Hepatocyte (in vitro differentiated cells): ENCODE measurements around the gene LRMDA. TPM values are rescaled to one million over a fixed set of nuclear protein-coding genes. Genes with fewer than 3 reads are reported as not detected.
A peak's percentile ranks its signal among the peaks of the same experiment; 100 is the strongest.

Experiments
- DNase-seq: peaks from one replicate; pipeline ENCODE4 v3.0.0-alpha.2; 2016; ENCODE audit warnings: low spot score
- H2AFZ ChIP-seq: fragments of 200-600 bp; sonication (generic); 2 replicates; pipeline ENCODE4 v1.6.0; 2016; ENCODE audit warnings: antibody characterized with exemption, mild to moderate bottlenecking
- H3K27ac ChIP-seq: fragments of 200-600 bp; sonication (generic); 2 replicates; pipeline ENCODE4 v1.5.1; 2016; ENCODE audit warnings: mild to moderate bottlenecking
- H3K27me3 ChIP-seq: fragments of 200-600 bp; sonication (generic); 2 replicates; pipeline ENCODE4 v1.6.1; 2016
- H3K36me3 ChIP-seq: fragments of 200-600 bp; sonication (generic); replicated peaks from 2 replicates; pipeline ENCODE4 v1.5.1; 2016; ENCODE audit warnings: low read depth; ENCODE audit not compliant: insufficient read depth
- H3K4me1 ChIP-seq: fragments of 200-600 bp; sonication (generic); 2 replicates; pipeline ENCODE4 v1.5.1; 2016; ENCODE audit warnings: mild to moderate bottlenecking, moderate library complexity; ENCODE audit not compliant: insufficient read depth
- H3K4me2 ChIP-seq: fragments of 200-600 bp; sonication (generic); 2 replicates; pipeline ENCODE4 v1.6.0; 2016
- H3K4me3 ChIP-seq: fragments of 200-600 bp; sonication (generic); 2 replicates; pipeline ENCODE4 v1.5.1; 2016; ENCODE audit warnings: mild to moderate bottlenecking
- H3K79me2 ChIP-seq: fragments of 200-600 bp; sonication (generic); 2 replicates; pipeline ENCODE4 v1.6.0; 2017; ENCODE audit warnings: mild to moderate bottlenecking
- H3K9me2 ChIP-seq: fragments of 200-600 bp; sonication (generic); replicated peaks from 2 replicates; pipeline ENCODE4 v1.6.0; 2017; ENCODE audit warnings: mild to moderate bottlenecking; ENCODE audit not compliant: insufficient read depth
- H3K9me3 ChIP-seq: fragments of 200-600 bp; sonication (generic); 2 replicates; pipeline ENCODE4 v1.5.1; 2016; ENCODE audit warnings: low read depth, mild to moderate bottlenecking
- H4K20me1 ChIP-seq: fragments of 200-600 bp; sonication (generic); 2 replicates; pipeline ENCODE4 v1.6.0; 2016; ENCODE audit warnings: mild to moderate bottlenecking; ENCODE audit not compliant: insufficient read depth, poor library complexity, severe bottlenecking
- CTCF ChIP-seq: fragments of 200-600 bp; sonication (generic); IDR thresholded peaks from 2 replicates; pipeline ENCODE4 v1.5.1; 2016; ENCODE audit warnings: antibody characterized with exemption, mild to moderate bottlenecking; ENCODE audit not compliant: poor library complexity
- EZH2 ChIP-seq: fragments of 200-600 bp; sonication (generic); IDR thresholded peaks from 2 replicates; pipeline ENCODE4 v1.6.1; 2016; ENCODE audit warnings: antibody characterized with exemption, mild to moderate bottlenecking, borderline replicate concordance
- EZH2phosphoT487 ChIP-seq: fragments of 200-600 bp; sonication (generic); IDR thresholded peaks from one replicate; pipeline ENCODE4 v1.6.1; 2018; ENCODE audit warnings: antibody characterized with exemption, mild to moderate bottlenecking, low read depth, moderate library complexity; ENCODE audit not compliant: unreplicated experiment, severe bottlenecking
- WGBS: methylation state at CpG from one replicate; pipeline ENCODE4 v1.1.6; 2016; ENCODE audit warnings: low lambda C conversion rate; ENCODE audit errors: missing lambda C conversion rate; 5-methylcytosine and 5-hydroxymethylcytosine counted together
- polyA plus RNA-seq: library from polyadenylated mRNA; unstranded; fragments of >200 nt; fragmentation: Nextera tagmentation; extraction: Ambion mirVana; gene quantifications from 2 replicates; pipeline ENCODE4 v1.2.1, GENCODE V29; 2016
- total RNA-seq: library from RNA; depleted of rRNA; stranded (reverse); fragments of >200 nt; gene quantifications from 2 replicates; pipeline ENCODE4 v1.2.3, GENCODE V29; 2014

LRMDA gene
- total and polyA plus RNA-seq, 2 experiments from 2014 or later, result 5.6 to 15.7 TPM

GRCh38 chr10:75754096-75754831 is 322.8 kb downstream of the LRMDA start:
- Histone ChIP-seq H3K79me2 (no peaks in the 10 kb centered on the region), H3K4me2 (no peak overlapping the region), H3K4me1 (no peaks in the 10 kb centered on the region), H4K20me1 (no peaks in the 10 kb centered on the region), H2AFZ (no peak overlapping the region), H3K9me2 (no peaks in the 10 kb centered on the region), H3K27me3 (no peaks in the 10 kb centered on the region), H3K27ac (no peak overlapping the region), H3K4me3 (no peak overlapping the region), H3K36me3 (no peaks in the 10 kb centered on the region), H3K9me3 (no peaks in the 10 kb centered on the region)
- 73% methylated on average over 6 of the region's 6 CpGs for WGBS
- TF ChIP-seq EZH2phosphoT487, result no peak
- no peak for TF ChIP-seq EZH2
- TF ChIP-seq CTCF, result no peak
- DNase-seq, result no peak

GRCh38 chr10:75755528-75755927 is 324.1 kb downstream of the LRMDA start:
- no peaks in the 10 kb centered on the region for H3K27me3 ChIP-seq
- no peak overlapping the region for H3K4me3 ChIP-seq
- H3K27ac ChIP-seq, result no peak overlapping the region
- no peaks in the 10 kb centered on the region for H3K9me2 ChIP-seq
- H4K20me1 ChIP-seq, result no peaks in the 10 kb centered on the region
- H3K36me3 ChIP-seq, result no peaks in the 10 kb centered on the region
- H3K9me3 ChIP-seq, result no peaks in the 10 kb centered on the region
- 90% methylated on average over 6 of the region's 6 CpGs for WGBS
- no peak for TF ChIP-seq CTCF
- TF ChIP-seq EZH2phosphoT487, result no peak
- no peak for TF ChIP-seq EZH2
- no peaks in the 10 kb centered on the region for H3K4me1 ChIP-seq
- peak; percentile 27 for DNase-seq
- H3K4me2 ChIP-seq, result no peak overlapping the region
- H3K79me2 ChIP-seq, result no peaks in the 10 kb centered on the region
- no peak overlapping the region for H2AFZ ChIP-seq

- no peaks in the 10 kb centered on the region for H3K27me3 ChIP-seq
- H3K36me3 ChIP-seq, result no peaks in the 10 kb centered on the region
- 45% methylated on average over 2 of the region's 2 CpGs for WGBS
- no peaks in the 10 kb centered on the region for H3K79me2 ChIP-seq
- no peaks in the 10 kb centered on the region for H4K20me1 ChIP-seq
- no peaks in the 10 kb centered on the region for H3K9me2 ChIP-seq
- no peak overlapping the region for H3K4me3 ChIP-seq
- H3K9me3 ChIP-seq, result no peaks in the 10 kb centered on the region
- no peak overlapping the region for H3K27ac ChIP-seq
- no peak overlapping the region for H2AFZ ChIP-seq
- no peak for DNase-seq
- H3K4me2 ChIP-seq, result no peak overlapping the region
- H3K4me1 ChIP-seq, result peaks cover 7% of the 10 kb centered on the region
- TF ChIP-seq EZH2phosphoT487, result no peak
- no peak for TF ChIP-seq CTCF
- TF ChIP-seq EZH2, result no peak
These were observed 329.9 kb downstream of the LRMDA start for GRCh38 chr10:75761289-75761688.
